ENCODE data around the gene ESR2.

Gene ESR2

GRCh38 chr14:64265222-64265621 is 28.9 kb downstream of the ESR2 start:
- no peak for DNase-seq

- DNase-seq = no peak
These were observed 33.8 kb downstream of the ESR2 start for GRCh38 chr14:64260418-64260817.

- DNase-seq = no peak
These were observed 38.4 kb downstream of the ESR2 start for GRCh38 chr14:64255756-64256155.

- peak; percentile 68 for DNase-seq
These were observed 40.5 kb downstream of the ESR2 start for GRCh38 chr14:64253672-64254071.

GRCh38 chr14:64249363-64249762 is 44.8 kb downstream of the ESR2 start:
- no peak for DNase-seq

GRCh38 chr14:64248689-64249088 is 45.5 kb downstream of the ESR2 start:
- no peak for DNase-seq

- no peak for DNase-seq
These were observed 47.0 kb downstream of the ESR2 start for GRCh38 chr14:64247195-64247594.

GRCh38 chr14:64246688-64247087 is 47.5 kb downstream of the ESR2 start:
- no peak for DNase-seq

GRCh38 chr14:64245491-64245890 is 48.7 kb downstream of the ESR2 start:
- no peak for DNase-seq

GRCh38 chr14:64244279-64244678 is 49.9 kb downstream of the ESR2 start:
- no peak for DNase-seq

- DNase-seq = no peak
These were observed 55.5 kb downstream of the ESR2 start for GRCh38 chr14:64238631-64239030.

GRCh38 chr14:64238049-64238448 is 56.1 kb downstream of the ESR2 start:
- DNase-seq = no peak

GRCh38 chr14:64235652-64236640 is 58.2 kb downstream of the ESR2 start:
- DNase-seq = no peak

- no peak for DNase-seq
These were observed 59.1 kb downstream of the ESR2 start for GRCh38 chr14:64234877-64235651.

- DNase-seq = no peak
These were observed 60.5 kb downstream of the ESR2 start for GRCh38 chr14:64233531-64234190.

GRCh38 chr14:64232944-64233343 is 61.2 kb downstream of the ESR2 start:
- DNase-seq = no peak

GRCh38 chr14:64232095-64232838 is 61.9 kb downstream of the ESR2 start:
- peak; percentile 39 for DNase-seq

- no peak for DNase-seq
These were observed 64.7 kb downstream of the ESR2 start for GRCh38 chr14:64229489-64229888.

- DNase-seq = no peak
These were observed 66.3 kb downstream of the ESR2 start for GRCh38 chr14:64227856-64228255.

- no peak for DNase-seq
These were observed 68.9 kb downstream of the ESR2 start for GRCh38 chr14:64225151-64225757.

- no peak for DNase-seq
These were observed 72.7 kb downstream of the ESR2 start for GRCh38 chr14:64221391-64222003.

- no peak for DNase-seq
These were observed 73.7 kb downstream of the ESR2 start for GRCh38 chr14:64220466-64220865.

Data from fibroblast of skin of right quadriceps (primary cell).